Myocyte (in vitro differentiated cells): ENCODE data around the gene LSM10. TPM values are rescaled to one million over a fixed set of nuclear protein-coding genes. Genes with fewer than 3 reads are reported as not detected.

Experiments
- DNase-seq: peaks from one replicate; pipeline ENCODE4 v3.0.0-alpha.2; 2012; ENCODE audit warnings: low read depth
- total RNA-seq: library from RNA; depleted of rRNA; stranded (reverse); fragments of >200 nt; gene quantifications from 2 replicates; pipeline ENCODE4 v1.2.3, GENCODE V29; 2014

Gene LSM10
- total RNA-seq, 1 donor from 2014 or later, result 6.2 TPM

DNA sequence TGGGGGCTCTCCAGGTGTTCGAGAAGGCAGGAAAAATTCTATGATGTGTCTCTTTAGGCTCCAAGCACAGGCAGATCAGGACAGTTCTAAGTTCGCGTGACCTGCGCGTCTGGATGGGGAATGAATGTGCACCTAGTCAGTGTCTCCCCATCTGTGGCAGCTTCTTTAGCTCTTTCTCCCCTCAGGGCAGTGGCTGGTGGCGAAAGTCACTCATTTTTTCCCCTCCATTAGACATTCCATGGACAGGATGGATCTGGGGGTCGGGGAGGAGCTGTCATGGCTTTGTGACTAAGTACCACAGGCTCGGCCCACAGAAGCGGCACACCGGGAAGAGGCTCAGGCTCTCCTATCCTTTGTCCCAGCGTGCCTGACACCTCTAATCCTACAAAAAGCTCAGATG, 43.2 kb downstream of the LSM10 start:
- DNase-seq, result no peak

DNA sequence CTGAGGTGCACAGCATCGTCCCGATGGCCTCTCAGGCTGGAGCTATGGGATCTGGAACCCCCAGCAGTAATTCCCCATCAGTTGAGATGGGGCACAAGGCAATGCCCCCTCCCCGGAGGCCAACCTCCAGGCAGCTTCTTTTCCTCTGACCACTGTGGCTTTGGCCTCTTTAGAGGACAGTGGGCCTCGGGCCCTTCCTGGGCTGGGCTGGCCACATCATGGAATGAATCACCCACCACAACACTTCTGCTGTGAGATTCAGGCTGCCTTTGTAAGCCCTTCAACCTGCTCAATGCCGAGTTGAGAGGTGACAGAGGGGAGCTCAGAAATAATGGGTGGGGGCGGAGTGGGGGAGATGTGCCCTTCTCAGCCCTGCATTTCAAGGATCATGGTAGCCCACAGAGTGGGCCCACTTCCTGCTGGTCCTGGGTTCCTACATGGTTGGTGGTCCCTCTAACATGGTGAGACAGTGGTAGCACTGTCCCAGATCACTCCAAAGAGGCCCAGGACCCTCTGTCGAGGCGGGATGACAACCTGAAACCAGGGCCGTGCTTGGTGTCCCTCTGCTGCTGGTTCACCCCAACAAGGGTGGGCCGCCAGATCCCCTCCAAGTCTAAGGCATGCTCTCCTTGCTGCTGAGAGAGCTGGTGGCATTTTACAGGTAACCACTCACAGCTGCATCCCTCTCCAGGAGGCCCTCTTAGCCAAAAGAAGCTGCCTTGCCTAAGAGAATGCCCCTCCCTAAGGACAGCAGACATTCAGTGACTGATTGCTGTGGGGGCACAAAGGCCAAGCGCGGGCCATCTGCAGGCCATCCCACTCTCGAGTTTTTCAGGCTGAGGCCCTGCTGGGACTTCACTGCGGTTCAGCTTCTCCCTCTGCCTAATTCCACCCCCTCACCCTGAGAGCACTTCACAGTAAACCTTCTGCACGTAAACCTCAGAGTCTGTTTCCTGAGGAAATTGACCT, 44.5 kb downstream of the LSM10 start:
- peak; percentile 84 for DNase-seq

DNA sequence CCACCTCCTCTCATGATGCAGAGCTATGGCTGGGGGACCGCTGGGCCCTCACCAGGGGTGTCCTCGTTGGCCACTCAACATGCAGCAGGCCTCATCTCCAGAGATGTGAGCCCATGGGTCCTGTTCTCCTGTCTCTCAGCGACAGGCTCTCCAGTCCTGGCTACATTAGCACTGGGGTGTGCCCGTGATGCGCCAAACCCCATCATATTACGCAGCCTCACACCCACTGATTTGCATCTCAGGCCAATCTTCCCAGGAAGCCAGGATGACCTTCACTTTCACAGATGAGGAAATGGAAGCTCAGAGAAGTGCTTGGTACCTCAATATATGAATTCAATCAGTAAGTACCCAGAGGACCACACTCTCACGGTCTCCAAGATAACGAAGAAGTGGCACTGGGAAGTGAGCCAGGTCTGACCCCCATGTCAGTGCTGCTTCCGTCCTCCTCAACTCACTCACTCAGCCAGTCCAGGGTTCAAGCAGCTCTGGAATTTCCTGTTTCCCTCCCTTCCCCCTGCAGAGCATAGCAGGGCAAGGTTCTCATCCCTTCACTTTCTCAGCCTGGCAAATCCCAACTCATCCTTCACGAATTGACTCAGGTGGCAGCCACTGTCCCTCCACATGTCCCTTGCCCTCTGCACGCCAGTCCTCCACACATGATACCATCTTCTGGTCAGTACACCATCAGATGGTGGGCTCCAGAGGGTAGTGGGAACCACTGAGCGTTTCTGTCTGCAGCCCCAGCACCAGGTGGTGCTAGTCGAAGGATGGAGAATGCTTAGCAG, 45.4 kb downstream of the LSM10 start:
- peak; percentile 17 for DNase-seq

DNA sequence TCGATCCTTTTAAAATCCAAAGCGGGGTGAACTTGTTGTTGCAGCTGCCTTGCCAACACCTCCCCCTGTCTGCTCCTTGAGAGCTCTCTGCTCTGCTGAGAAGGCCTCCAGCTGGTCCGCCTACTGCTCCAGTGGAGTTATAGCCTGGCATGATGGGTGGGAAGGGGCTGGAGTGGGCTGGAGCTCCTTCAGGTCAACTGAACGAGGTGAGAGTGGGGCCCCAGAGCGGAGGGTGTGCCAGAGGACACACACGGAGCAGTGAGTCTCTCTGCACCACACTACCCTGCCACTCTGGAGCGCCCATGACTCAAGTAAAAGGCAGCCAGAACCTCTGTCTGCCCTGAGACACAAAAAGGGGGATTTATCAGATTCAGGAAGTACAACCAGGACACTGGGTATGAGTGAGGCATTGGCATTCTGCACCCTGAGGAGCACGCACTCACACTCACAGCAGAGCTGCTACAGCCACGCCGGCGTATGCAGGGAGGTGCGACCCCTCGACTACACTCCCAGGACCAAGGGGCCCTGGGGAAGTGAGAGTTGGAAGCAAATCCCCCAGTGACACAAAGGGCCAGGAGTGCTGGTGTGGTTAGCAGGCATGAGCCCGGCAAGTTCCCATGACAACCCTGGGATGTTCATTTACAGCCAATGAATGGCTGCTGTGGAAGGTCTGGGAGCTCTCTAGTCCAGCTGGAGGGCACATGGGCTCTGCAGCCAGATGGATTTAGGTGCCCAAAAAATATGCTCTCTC, 46.3 kb downstream of the LSM10 start:
- peak; percentile 85 for DNase-seq

DNA sequence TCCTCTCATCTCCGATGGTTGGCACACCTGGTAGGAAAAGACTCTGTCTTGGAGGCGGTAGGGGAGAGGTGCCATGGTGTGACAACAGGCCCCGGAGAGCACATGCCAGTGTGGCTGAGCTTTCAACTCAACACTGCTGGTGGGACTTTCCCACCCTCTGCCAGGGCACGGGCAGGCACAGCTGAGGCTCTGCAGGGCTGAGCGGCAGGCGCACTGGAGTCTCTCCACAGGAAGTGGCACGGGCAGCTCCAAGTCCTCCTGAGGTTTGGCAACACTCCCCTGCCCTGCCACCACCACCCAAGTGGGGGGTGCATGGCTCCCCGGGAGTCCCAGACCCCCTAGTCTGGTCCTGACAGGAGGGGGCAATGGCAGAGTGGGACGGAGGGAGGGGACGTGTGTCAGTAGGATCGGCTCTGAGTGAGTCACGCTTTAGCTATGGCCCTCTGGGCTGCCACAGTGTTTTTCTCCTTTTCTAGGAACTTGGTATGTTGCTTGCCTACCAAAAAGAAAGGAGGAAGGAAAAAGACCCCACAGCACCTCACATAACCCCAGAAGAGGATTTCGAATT, 47.0 kb downstream of the LSM10 start:
- peak; percentile 93 for DNase-seq

DNA sequence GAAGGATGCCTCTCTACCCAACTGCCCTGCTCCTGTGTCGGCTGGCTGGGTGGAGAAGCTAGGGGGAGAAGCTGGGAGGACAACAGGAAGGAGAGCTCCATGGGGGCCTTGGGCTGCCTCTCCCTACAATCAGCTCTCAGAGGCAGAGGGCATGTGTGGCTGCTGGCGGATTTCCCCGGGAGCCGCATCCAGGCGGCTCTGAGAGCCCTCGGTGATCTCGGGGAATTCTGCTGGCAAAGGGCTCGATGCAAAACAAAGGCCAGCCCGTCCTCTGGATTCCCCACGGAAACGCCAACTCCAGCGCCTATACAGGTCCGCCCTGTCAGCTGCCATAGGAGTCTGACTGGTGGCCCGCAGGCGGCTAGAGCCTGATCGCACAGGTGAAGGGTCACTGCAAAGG, 47.9 kb downstream of the LSM10 start:
- DNase-seq, result peak; percentile 62

DNA sequence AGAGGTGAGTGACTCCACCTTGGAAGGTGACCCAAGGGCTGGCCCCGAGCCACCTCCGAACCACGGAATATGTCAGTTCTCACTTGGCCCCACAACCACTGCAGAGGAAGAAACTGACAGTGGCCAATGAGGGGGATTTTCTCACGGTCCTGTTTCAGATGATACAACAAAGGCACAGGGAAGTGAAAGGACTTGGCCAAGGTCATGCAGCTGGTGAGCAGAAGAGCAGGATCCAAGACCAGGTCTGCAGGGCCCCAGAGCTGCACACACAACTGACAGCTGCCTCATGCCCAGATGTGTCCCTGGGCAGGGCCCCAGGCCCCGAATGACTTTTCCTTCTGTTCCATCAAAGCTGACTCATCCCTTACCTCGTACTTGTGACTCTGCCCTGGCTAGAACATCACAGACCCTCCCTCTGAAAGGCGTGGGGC, 48.5 kb downstream of the LSM10 start:
- DNase-seq, result peak; percentile 65

DNA sequence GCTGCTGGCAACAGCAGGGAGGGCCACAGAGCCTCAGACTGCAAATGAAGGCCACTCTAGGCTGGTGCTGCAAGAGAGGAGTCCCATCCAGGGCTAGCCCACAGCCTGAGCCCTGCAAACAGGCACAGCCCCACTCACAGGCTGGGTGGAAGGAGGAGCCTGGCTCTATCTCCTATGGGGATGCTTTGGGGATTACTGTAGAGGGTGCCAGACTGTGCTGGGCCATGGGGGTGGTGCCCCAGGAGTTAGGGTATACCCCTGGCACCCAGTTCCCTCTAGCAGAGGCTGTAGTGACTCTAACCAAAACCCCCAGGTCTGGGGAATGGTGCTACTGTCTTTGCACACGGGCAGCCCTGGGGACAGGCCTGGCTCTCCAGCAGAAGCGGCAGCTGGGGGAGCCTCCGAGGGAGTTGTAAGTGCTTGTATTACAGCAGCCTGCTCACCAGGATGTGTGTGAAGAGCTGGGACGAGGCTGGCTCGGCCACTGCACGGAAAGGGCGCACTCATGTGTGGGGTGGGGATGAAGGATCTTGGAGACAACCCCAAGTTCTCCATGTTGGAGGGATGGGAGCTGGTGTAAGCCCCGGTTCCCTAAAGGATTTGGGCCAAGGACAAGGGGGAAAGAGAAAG, 50.9 kb downstream of the LSM10 start:
- DNase-seq, result no peak

DNA sequence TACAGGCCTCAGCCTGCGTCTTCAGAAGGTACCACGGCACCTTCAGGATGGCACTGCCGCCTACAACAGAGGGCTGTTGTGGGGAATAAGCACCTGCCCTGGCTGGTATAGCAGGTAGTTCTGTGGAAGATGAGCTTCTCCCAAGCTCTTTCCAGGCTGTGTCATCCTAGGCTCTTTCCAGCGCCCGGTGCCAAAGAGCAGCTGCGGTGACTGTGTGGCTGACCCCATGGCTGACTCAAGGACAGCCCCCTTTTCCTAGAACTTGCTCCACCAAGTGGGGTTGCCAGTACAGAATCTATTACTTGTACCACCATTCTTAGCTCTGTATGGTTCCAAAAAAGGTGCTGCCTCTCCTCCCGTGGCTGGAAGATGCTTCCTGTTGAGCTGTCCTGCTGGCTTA, 52.4 kb downstream of the LSM10 start:
- DNase-seq, result no peak

DNA sequence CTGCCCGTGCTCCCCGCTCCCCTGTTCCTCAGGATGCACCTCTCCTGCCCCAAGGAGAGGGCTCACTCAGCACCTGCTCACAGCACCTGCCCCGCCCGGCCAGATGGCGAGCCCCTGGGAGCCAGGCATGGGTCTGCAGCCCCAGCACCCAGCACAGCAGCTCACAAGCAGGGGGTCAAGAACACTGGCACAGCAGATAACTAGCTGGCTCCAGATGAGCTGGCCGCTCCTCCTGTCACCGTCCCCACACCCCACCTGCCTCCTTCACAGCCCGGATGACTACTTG, 53.4 kb downstream of the LSM10 start:
- DNase-seq, result no peak

DNA sequence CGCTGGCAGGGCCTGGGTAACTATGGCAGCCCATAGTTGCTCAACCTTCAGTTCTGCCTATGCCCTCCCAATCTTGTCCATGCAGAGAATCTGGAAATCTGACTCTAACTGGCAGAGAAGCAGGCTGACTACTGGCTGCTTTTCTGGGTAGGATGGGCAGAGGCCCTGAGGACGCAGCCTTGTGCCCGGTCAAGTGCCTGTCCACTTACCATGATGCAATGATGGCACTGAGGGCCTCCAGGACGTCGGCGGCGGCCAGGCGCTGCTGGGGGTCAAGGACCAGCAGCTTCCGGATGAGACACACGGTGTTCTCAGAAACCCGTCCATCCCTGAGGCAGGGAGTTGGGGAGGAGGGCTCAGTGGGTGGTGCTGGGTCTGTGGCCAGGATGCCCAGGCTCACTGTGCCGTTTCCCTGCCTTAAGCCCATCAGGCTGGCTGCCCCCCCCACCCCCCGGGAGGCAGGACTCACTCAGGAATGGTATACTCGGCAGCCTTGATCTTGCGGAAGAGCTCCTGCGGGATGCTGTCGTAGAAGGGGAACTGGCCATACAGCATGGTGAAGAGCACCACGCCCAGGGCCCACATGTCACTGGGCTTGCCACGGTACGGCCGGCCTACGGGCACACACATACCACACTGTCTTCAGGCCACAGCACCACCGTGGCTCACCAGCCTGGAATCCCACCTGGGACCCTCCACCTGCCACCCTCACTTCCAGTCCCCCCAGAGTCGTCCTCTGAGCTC, 53.9 kb downstream of the LSM10 start:
- DNase-seq, result no peak

Other genes starting within 250 kb of the LSM10 start
- 82.4 and 93.9 TPM in 2 replicates for gene TRAPPC3, start 248.4 kb downstream of the LSM10 start, total RNA-seq
- gene MAP7D1, start 241.7 kb downstream of the LSM10 start, total RNA-seq, result 733 and 867 TPM in 2 replicates
- gene THRAP3, start 173.5 kb downstream of the LSM10 start, total RNA-seq, result 74.7 and 85.8 TPM in 2 replicates
- gene SH3D21, start 91.5 kb downstream of the LSM10 start, total RNA-seq, result 1.2 and 1.7 TPM in 2 replicates
- 26.4 and 42.0 TPM in 2 replicates for gene EVA1B, start 74.3 kb downstream of the LSM10 start, total RNA-seq
- gene STK40, start 12.0 kb downstream of the LSM10 start, total RNA-seq, result 18.1 and 18.2 TPM in 2 replicates
- 9.4 and 11.4 TPM in 2 replicates for gene OSCP1, start 52.5 kb upstream of the LSM10 start, total RNA-seq
- 55.6 and 64.4 TPM in 2 replicates for gene MRPS15, start 66.5 kb upstream of the LSM10 start, total RNA-seq
- not detected in 2 replicates for gene CSF3R, start 85.0 kb upstream of the LSM10 start, total RNA-seq